ENCODE results near the gene RYR3. TPM values are rescaled to one million over a fixed set of nuclear protein-coding genes. Genes with fewer than 3 reads are reported as not detected.
A peak's percentile ranks its signal among the peaks of the same experiment; 100 is the strongest.

Gene RYR3
- total and polyA plus RNA-seq, 4 donors, result 0.09 to 1.4 (median 0.47) TPM

DNA sequence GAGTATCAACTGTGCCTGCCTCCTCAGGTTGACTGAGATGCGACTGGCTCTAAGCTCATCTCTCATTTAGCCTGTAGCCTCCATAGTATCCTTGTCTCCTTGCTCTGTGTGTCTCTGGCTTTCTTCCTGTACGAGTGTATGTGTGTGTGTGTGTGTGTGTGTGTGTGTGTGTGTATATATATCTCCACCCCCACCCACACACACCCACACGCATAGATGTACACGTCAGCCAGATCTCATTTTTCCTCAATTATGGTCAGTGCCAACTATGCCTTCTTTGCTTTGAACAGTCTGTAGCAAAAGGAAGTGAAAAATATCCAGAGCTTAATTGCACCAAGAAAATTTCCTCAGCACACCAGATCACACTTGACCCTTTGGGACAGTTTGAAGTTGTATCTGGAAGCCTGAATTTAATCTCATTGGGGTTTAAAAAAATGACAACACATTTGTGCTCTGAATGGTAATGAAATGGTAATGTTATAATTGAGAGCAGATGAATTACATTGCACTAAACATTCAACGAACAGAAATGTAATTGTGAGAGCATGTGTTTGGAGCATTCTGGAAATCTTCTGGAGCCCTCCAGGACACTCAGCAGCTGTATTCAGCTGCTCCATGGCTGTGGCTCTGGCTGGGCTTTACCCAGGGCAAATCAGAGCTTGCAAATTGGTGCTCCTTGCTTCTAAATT lies 63.6 kb downstream of the RYR3 start:
- Histone ChIP-seq H3K27me3 (ENCODE audit: control insufficient read depth in 3 of 3, insufficient read depth in 3 of 3, low read length in 2 of 3) (no peaks in the 10 kb centered on the region), H3K9me3 (ENCODE audit: control insufficient read depth in 4 of 4, insufficient read depth in 3 of 4, low read length in 3 of 4) (peaks cover 0 to 2% (median 0%) of the 10 kb centered on the region in 4 donors), H3K4me1 (ENCODE audit: control insufficient read depth in 5 of 5, insufficient read depth in 5 of 5, low read length in 5 of 5) (no peaks in the 10 kb centered on the region), H3K4me3 (no peak overlapping the region), H3K9ac (ENCODE audit: insufficient read depth in 1 of 2, low read length in 2 of 2) (no peak overlapping the region), H3K36me3 (ENCODE audit: control insufficient read depth in 4 of 4, insufficient read depth in 4 of 4, low read length in 4 of 4) (no peaks in the 10 kb centered on the region), H3K27ac (ENCODE audit: low read depth in 1 of 2, low read length in 1 of 2) (no peak overlapping the region)
- TF ChIP-seq, protein P1, sequence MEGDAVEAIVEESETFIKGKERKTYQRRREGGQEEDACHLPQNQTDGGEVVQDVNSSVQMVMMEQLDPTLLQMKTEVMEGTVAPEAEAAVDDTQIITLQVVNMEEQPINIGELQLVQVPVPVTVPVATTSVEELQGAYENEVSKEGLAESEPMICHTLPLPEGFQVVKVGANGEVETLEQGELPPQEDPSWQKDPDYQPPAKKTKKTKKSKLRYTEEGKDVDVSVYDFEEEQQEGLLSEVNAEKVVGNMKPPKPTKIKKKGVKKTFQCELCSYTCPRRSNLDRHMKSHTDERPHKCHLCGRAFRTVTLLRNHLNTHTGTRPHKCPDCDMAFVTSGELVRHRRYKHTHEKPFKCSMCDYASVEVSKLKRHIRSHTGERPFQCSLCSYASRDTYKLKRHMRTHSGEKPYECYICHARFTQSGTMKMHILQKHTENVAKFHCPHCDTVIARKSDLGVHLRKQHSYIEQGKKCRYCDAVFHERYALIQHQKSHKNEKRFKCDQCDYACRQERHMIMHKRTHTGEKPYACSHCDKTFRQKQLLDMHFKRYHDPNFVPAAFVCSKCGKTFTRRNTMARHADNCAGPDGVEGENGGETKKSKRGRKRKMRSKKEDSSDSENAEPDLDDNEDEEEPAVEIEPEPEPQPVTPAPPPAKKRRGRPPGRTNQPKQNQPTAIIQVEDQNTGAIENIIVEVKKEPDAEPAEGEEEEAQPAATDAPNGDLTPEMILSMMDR (IDR thresholded peaks at IDR 0.05; ENCODE audit: control extremely low read depth, extremely low read depth), result no peak
- 54 to 73% methylated on average over 5 of the region's 5 CpGs for WGBS, 2 donors
- ATAC-seq (ENCODE audit: insufficient read depth, low FRiP score) (no peak), DNase-seq (peak; percentile 44 to 71 (median 44))

DNA sequence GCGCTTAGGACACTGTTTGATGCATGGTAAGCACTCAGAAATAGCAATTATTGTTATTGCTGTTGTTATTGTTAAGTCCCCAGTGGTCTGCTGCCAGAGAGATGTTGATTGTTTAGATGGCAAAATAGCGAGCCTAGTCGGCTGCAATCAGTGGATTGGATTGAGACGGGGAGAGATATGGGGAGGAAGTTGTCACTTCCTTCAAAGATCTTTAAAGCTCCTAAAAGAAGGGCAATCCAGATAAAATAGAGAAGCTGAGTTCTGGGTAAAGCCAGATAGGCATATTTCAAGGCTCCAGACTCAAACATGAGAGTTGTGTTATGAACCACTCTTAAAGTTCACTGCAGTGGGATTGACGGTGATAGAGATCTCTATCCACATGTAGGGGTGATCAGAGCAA lies 64.5 kb downstream of the RYR3 start:
- no peak overlapping the region for H3K27ac ChIP-seq (ENCODE audit: low read depth in 1 of 2, low read length in 1 of 2)
- H3K4me3 ChIP-seq, result no peak overlapping the region
- H3K36me3 ChIP-seq (ENCODE audit: control insufficient read depth in 4 of 4, insufficient read depth in 4 of 4, low read length in 4 of 4), result no peaks in the 10 kb centered on the region
- H3K9me3 ChIP-seq (ENCODE audit: control insufficient read depth in 4 of 4, insufficient read depth in 3 of 4, low read length in 3 of 4), result peaks cover 0 to 2% (median 0%) of the 10 kb centered on the region in 4 donors
- H3K4me1 ChIP-seq (ENCODE audit: control insufficient read depth in 5 of 5, insufficient read depth in 5 of 5, low read length in 5 of 5), result no peaks in the 10 kb centered on the region
- WGBS, 2 donors, result 30 to 36% methylated on average over 5 of the region's 5 CpGs
- DNase-seq (no peak), ATAC-seq (ENCODE audit: insufficient read depth, low FRiP score) (no peak)
- TF ChIP-seq, protein P1 (IDR thresholded peaks at IDR 0.05; ENCODE audit: control extremely low read depth, extremely low read depth), result no peak
- no peak overlapping the region for H3K9ac ChIP-seq (ENCODE audit: insufficient read depth in 1 of 2, low read length in 2 of 2)
- no peaks in the 10 kb centered on the region for H3K27me3 ChIP-seq (ENCODE audit: control insufficient read depth in 3 of 3, insufficient read depth in 3 of 3, low read length in 2 of 3)

DNA sequence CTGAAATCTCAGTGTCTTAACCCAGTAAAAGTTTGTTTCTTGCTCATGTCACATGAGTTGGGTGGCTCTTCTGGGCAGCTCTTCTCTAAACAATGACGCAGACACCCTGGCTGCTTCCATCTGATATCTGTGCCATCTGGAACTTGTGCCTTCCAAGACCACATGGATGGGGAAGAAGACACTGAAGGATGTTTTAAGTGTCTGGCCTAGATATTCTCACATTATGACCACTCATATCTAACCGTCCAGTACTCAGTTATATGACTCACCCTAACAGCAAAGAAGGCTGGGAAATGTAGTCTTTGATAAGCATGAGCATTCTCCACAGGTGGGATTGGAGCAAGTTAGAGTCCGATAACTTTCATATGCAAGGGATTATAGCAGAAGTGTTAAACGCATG lies 66.4 kb downstream of the RYR3 start:
- no peaks in the 10 kb centered on the region for H3K36me3 ChIP-seq (ENCODE audit: control insufficient read depth in 4 of 4, insufficient read depth in 4 of 4, low read length in 4 of 4)
- ATAC-seq (ENCODE audit: insufficient read depth, low FRiP score), result no peak
- peaks cover 0 to 2% (median 0%) of the 10 kb centered on the region in 4 donors for H3K9me3 ChIP-seq (ENCODE audit: control insufficient read depth in 4 of 4, insufficient read depth in 3 of 4, low read length in 3 of 4)
- TF ChIP-seq, protein P1 (IDR thresholded peaks at IDR 0.05; ENCODE audit: control extremely low read depth, extremely low read depth), result no peak
- H3K27me3 ChIP-seq (ENCODE audit: control insufficient read depth in 3 of 3, insufficient read depth in 3 of 3, low read length in 2 of 3), result no peaks in the 10 kb centered on the region
- no peak for DNase-seq
- no peak overlapping the region for H3K9ac ChIP-seq (ENCODE audit: insufficient read depth in 1 of 2, low read length in 2 of 2)
- no peak overlapping the region for H3K27ac ChIP-seq (ENCODE audit: low read depth in 1 of 2, low read length in 1 of 2)
- WGBS, 2 donors, result 87 to 91% methylated on average over 4 of the region's 4 CpGs
- no peaks in the 10 kb centered on the region for H3K4me1 ChIP-seq (ENCODE audit: control insufficient read depth in 5 of 5, insufficient read depth in 5 of 5, low read length in 5 of 5)
- no peak overlapping the region for H3K4me3 ChIP-seq

Data from lung (tissue), 12 donors.